Activated CD4-positive, alpha-beta T cell treated with anti-CD3 and anti-CD28 coated beads for 24 hours (primary cell): ENCODE results near the gene WDR4.
"Not testable (repeated sequence)": the region's sequence is repeated elsewhere in the genome, so short reads cannot be mapped to it uniquely, and the experiment has no call there.

Experiments used
- DNase-seq, 2 donors: peaks; one replicate each; pipeline ENCODE4 v3.0.0-alpha.2; 2020; ENCODE audit warnings: low read depth in 2 of 2

The WDR4 gene

GRCh38 chr21:42819861-42820615 is 59.3 kb downstream of the WDR4 start:
- DNase-seq: no peak

GRCh38 chr21:42818328-42818749 is 61.0 kb downstream of the WDR4 start:
- DNase-seq: peak in 1 of 2 donors; percentile 41

GRCh38 chr21:42815217-42815616 is 64.1 kb downstream of the WDR4 start:
- no peak for DNase-seq

- not testable (repeated sequence) for DNase-seq
Observed at GRCh38 chr21:42812528-42813241, 66.7 kb downstream of the WDR4 start.

- DNase-seq: no peak
Observed at GRCh38 chr21:42811960-42812359, 67.4 kb downstream of the WDR4 start.

- no peak for DNase-seq
Observed at GRCh38 chr21:42809577-42810475, 69.5 kb downstream of the WDR4 start.

GRCh38 chr21:42809171-42809570 is 70.2 kb downstream of the WDR4 start:
- no peak for DNase-seq

- no peak for DNase-seq
Observed at GRCh38 chr21:42807938-42808613, 71.3 kb downstream of the WDR4 start.

- DNase-seq: not testable (repeated sequence)
Observed at GRCh38 chr21:42807293-42807895, 71.9 kb downstream of the WDR4 start.

GRCh38 chr21:42806509-42807140 is 72.7 kb downstream of the WDR4 start:
- no peak for DNase-seq

- not testable (repeated sequence) for DNase-seq
Observed at GRCh38 chr21:42801616-42802015, 77.7 kb downstream of the WDR4 start.

GRCh38 chr21:42799948-42800347 is 79.4 kb downstream of the WDR4 start:
- no peak for DNase-seq

GRCh38 chr21:42799516-42799915 is 79.8 kb downstream of the WDR4 start:
- no peak for DNase-seq
